ENCODE results near the gene CST6. TPM values are rescaled to one million over a fixed set of nuclear protein-coding genes. Genes with fewer than 3 reads are reported as not detected.
A peak's percentile ranks its signal among the peaks of the same experiment; 100 is the strongest.

Gene CST6
- polyA plus RNA-seq, 2 of the 4 experiments (the other 2 are of a cell fraction), result not detected

- no peak overlapping the region for H3K27ac ChIP-seq
- no peak overlapping the region for H3K4me2 ChIP-seq
- ChIA-PET CTCF (interaction anchor here (0.6 to 11.8 kb wide), 4 partner anchors 10 to 91 kb away, joined by 3 to 163 read pairs (median 22); partner anchors contain the start of genes CCDC85B and FIBP), POLR2A (interaction anchor here (0.8 kb wide), 1 partner anchor 91 kb away, joined by 3 read pairs; the partner anchor contains the start of gene FIBP)
- no peak for DNase-seq (ENCODE audit: low read depth in 1 of 2, low spot score in 1 of 2)
- TF ChIP-seq GATA3 (IDR thresholded peaks at IDR 0.05; ENCODE audit: borderline replicate concordance), result no peak
- no peak for TF ChIP-seq EP300 (IDR thresholded peaks at IDR 0.05)
- no peak for TF ChIP-seq EHMT2 (IDR thresholded peaks at IDR 0.05; ENCODE audit: low read depth)
- TF ChIP-seq ATOH8 (CRISPR knock-in tag; IDR thresholded peaks at IDR 0.05; ENCODE audit: low read depth), result no peak
- no peak for TF ChIP-seq FOSB (CRISPR knock-in tag; IDR thresholded peaks at IDR 0.05)
- TF ChIP-seq NPAS2 (CRISPR knock-in tag; IDR thresholded peaks at IDR 0.05; ENCODE audit: borderline replicate concordance), result no peak
- no peak for TF ChIP-seq RAD21 (conservative IDR thresholded peaks at IDR 0.05 in 1 of 2, IDR thresholded peaks at IDR 0.05 in 1 of 2)
- no peak for TF ChIP-seq SMC3 (IDR thresholded peaks at IDR 0.05)
- H3K4me3 ChIP-seq, result no peak overlapping the region
- no peak for ATAC-seq
- no peaks in the 10 kb centered on the region for H3K9me3 ChIP-seq
- H3K4me1 ChIP-seq, result no peaks in the 10 kb centered on the region
- 91% methylated on average over 10 of the region's 10 CpGs for WGBS (ENCODE audit: missing lambda C conversion rate)
- FAIRE-seq, result no peak
Observed at GRCh38 chr11:65979261-65979759, 32.5 kb upstream of the CST6 start.

GRCh38 chr11:65981101-65981740 is 30.6 kb upstream of the CST6 start:
- ATAC-seq, result peak; percentile 3 to 7; a peak in 3 of 6 replicates
- no peak overlapping the region for H3K4me2 ChIP-seq
- no peak for TF ChIP-seq BHLHE40 (IDR thresholded peaks at IDR 0.05; ENCODE audit: low read depth, low read length)
- TF ChIP-seq, protein P1, sequence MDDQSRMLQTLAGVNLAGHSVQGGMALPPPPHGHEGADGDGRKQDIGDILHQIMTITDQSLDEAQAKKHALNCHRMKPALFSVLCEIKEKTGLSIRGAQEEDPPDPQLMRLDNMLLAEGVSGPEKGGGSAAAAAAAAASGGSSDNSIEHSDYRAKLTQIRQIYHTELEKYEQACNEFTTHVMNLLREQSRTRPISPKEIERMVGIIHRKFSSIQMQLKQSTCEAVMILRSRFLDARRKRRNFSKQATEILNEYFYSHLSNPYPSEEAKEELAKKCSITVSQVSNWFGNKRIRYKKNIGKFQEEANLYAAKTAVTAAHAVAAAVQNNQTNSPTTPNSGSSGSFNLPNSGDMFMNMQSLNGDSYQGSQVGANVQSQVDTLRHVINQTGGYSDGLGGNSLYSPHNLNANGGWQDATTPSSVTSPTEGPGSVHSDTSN (IDR thresholded peaks at IDR 0.05), result 0 out of 2 replicates have a peak, but pooled peaks have one; percentile 8
- H3K27ac ChIP-seq, result no peak overlapping the region
- DNase-seq (ENCODE audit: low read depth in 1 of 2, low spot score in 1 of 2), result no peak
- WGBS (ENCODE audit: missing lambda C conversion rate), result 92% methylated on average over 10 of the region's 12 CpGs
- H3K9me3 ChIP-seq, result no peaks in the 10 kb centered on the region
- POLR2A ChIA-PET, result no interaction called here
- CTCF ChIA-PET, result interaction anchor here (0.7 to 11.8 kb wide), 3 partner anchors 93 to 287 kb away, joined by 3 to 163 read pairs (median 3); partner anchors contain the start of genes CCDC85B and FIBP
- H3K4me3 ChIP-seq, result no peak overlapping the region
- FAIRE-seq, result no peak
- H3K4me1 ChIP-seq, result no peaks in the 10 kb centered on the region

DNA sequence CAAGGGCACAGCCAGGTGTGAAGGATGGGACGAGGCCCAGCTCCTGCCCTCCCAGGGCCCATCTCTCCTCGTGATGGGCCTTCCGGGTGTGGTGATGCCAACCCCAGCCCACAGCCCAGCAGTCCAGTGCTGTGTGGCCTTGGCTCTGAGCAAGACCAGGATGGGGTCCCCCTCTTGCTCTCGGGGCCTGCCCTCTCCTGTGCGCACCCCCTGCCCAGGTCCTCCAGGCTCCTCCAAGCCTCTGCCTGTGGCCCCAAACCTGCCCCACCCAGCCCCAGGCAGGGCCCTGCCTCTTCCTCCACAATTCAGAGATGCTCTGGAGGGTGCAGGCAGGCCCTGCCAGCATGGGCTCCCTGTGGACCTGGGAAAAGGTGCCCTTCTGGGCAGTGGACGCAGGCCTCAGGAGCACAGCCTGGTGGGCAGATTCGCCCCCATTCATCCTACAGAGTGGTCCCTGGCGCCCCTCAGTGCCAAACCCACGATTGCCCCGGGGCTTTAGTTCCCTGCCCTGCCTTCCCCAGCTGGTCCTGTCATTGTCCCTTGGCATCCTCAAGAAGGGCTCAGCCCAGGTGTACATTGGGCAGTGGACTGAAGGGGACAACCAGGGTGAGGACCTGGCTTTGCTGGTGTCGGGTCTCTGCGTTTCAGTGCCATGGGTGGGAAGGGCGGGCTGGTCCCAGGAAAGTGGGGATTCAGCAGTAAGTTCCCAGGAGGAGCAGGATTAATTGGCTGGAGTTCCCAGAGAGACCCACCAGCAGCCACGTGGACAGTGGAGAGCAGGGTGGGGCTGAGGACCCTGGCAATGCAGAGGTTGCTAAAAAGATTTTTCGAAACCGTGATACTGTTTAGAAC is 29.6 kb upstream of the CST6 start:
- CTCF ChIA-PET, result interaction anchor here (0.6 to 11.8 kb wide), 3 partner anchors 62 to 203 kb away, joined by 3 to 163 read pairs (median 4); partner anchors contain the start of genes CCDC85B and FIBP
- H3K4me2 ChIP-seq, result no peak overlapping the region
- TF ChIP-seq FOSL2 (IDR thresholded peaks at IDR 0.05), result no peak
- no peak for TF ChIP-seq FOSL2 (CRISPR knock-in tag; IDR thresholded peaks at IDR 0.05)
- TF ChIP-seq, protein P2, sequence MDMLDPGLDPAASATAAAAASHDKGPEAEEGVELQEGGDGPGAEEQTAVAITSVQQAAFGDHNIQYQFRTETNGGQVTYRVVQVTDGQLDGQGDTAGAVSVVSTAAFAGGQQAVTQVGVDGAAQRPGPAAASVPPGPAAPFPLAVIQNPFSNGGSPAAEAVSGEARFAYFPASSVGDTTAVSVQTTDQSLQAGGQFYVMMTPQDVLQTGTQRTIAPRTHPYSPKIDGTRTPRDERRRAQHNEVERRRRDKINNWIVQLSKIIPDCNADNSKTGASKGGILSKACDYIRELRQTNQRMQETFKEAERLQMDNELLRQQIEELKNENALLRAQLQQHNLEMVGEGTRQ (IDR thresholded peaks at IDR 0.05), result no peak
- TF ChIP-seq, protein P3, sequence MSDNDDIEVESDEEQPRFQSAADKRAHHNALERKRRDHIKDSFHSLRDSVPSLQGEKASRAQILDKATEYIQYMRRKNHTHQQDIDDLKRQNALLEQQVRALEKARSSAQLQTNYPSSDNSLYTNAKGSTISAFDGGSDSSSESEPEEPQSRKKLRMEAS (IDR thresholded peaks at IDR 0.05), result no peak
- no peak for TF ChIP-seq FOSB (CRISPR knock-in tag; IDR thresholded peaks at IDR 0.05)
- no peak for TF ChIP-seq GATA3 (IDR thresholded peaks at IDR 0.05; ENCODE audit: borderline replicate concordance)
- no peak for TF ChIP-seq ZC3H11A (IDR thresholded peaks at IDR 0.05)
- TF ChIP-seq ZSCAN20 (CRISPR knock-in tag; IDR thresholded peaks at IDR 0.05), result no peak
- no peak for TF ChIP-seq HOXB5 (CRISPR knock-in tag; IDR thresholded peaks at IDR 0.05)
- no peak for TF ChIP-seq NFE2L2 (conservative IDR thresholded peaks at IDR 0.05; ENCODE audit: low read length)
- TF ChIP-seq HOXB13 (CRISPR knock-in tag; IDR thresholded peaks at IDR 0.05; ENCODE audit: low read depth), result no peak
- FAIRE-seq, result no peak
- H3K4me3 ChIP-seq, result no peak overlapping the region
- no peaks in the 10 kb centered on the region for H3K4me1 ChIP-seq
- ATAC-seq, result peak; percentile 10 to 31; a peak in 4 of 6 replicates
- no peak for DNase-seq (ENCODE audit: low read depth in 1 of 2, low spot score in 1 of 2)
- WGBS (ENCODE audit: missing lambda C conversion rate), result 76% methylated on average over 4 of the region's 16 CpGs
- H3K9me3 ChIP-seq, result no peaks in the 10 kb centered on the region
- POLR2A ChIA-PET, result interaction anchor here (0.7 kb wide), 1 partner anchor 174 kb away, joined by 5 read pairs; no protein-coding TSS in a partner anchor
- no peak overlapping the region for H3K27ac ChIP-seq

All from A549 (cell line).